Right lobe of liver (tissue), 6 donors: ENCODE data around the gene CUX1. TPM values are rescaled to one million over a fixed set of nuclear protein-coding genes. Genes with fewer than 3 reads are reported as not detected.

Source experiments
- ATAC-seq, 4 donors: fragments of 200-7000 bp; cut with Tn5 transposase; one replicate each; pipeline ENCODE4 v1.9.1; 2020; ENCODE audit warnings: mild to moderate bottlenecking in 4 of 4, moderate library complexity in 4 of 4
- DNase-seq, 3 donors: peaks; one replicate each; pipeline ENCODE4 v3.0.0-alpha.2; 2020
- H3K27ac ChIP-seq, 3 donors: fragments of 200-600 bp; one replicate each; pipeline ENCODE4 v1.8.0; 2022
- H3K27me3 ChIP-seq, 2 donors: fragments of 200-600 bp; one replicate each; pipeline ENCODE4 v1.8.0; 2022
- H3K36me3 ChIP-seq, 4 donors: fragments of 200-600 bp; sonication (generic) in 1 of 4; one replicate each; pipeline versions ENCODE4 v1.5.1 to v1.8.0; 2017 to 2022; ENCODE audit warnings: control low read depth in 1 of 4
- H3K4me1 ChIP-seq, 4 donors: fragments of 200-600 bp; sonication (generic) in 1 of 4; one replicate each; pipeline versions ENCODE4 v1.5.1 to v1.8.0; 2017 to 2022; ENCODE audit warnings: control low read depth in 1 of 4
- H3K4me3 ChIP-seq, 3 donors: fragments of 200-600 bp; one replicate each; pipeline ENCODE4 v1.8.0; 2022
- H3K9me3 ChIP-seq, 4 donors: fragments of 200-600 bp; sonication (generic) in 1 of 4; one replicate each; pipeline versions ENCODE4 v1.5.1 to v1.8.0; 2017 to 2022; ENCODE audit warnings: control low read depth in 1 of 4
- POLR2A ChIP-seq: fragments of 450-650 bp; IDR thresholded peaks from one replicate; pipeline ENCODE4 v1.6.1; 2017; ENCODE audit warnings: antibody characterized with exemption, mild to moderate bottlenecking
- WGBS: methylation state at CpG from one replicate; pipeline ENCODE4 v1.1.6; 2018; ENCODE audit warnings: low coverage, low lambda C conversion rate; ENCODE audit not compliant: insufficient coverage; ENCODE audit errors: missing lambda C conversion rate; 5-methylcytosine and 5-hydroxymethylcytosine counted together
- intact Hi-C, 2 donors: fragments of 100-400 bp; cut with DNase I; formaldehyde crosslinking; loops; one replicate each; pipeline versions ENCODE4 v1.11.2 to v1.14.1; 2022
- total RNA-seq, 6 experiments: library from RNA; depleted of rRNA in 2 of 6; stranded (reverse); fragments of >200 nt in 2 of 6; fragmentation: NEBNext Ultra II Directional in 3 of 6; extraction: Animal tissue kit (Norgen Biotek cat#: 25700) in 3 of 6; gene quantifications; one replicate each; pipeline versions ENCODE4 v1.1.0 to v1.2.4, GENCODE V29; 2016 to 2023
- TF ChIP-seq, protein P1 (sequence below), 4 donors: fragments of 200-600 bp in 3 of 4; fragments of 450-650 bp in 1 of 4; IDR thresholded peaks; one replicate each; pipeline versions ENCODE4 v1.5.1 to v1.8.0; 2016 to 2022; ENCODE audit warnings: antibody characterized with exemption in 4 of 4, mild to moderate bottlenecking in 2 of 4
- donor health status: DM: no; HTN: yes; CAD: no.
- donor health status: DM: no; HTN: no; CAD: no.
- donor health status: DM: no; HTN: no; CAD: no.
- donor health status: DM: no; HTN: yes; CAD: no.
- donor health status: DM: no; HTN: yes; CAD: no.

The CUX1 gene
- total RNA-seq, 6 experiments from 2014 or later = 34.3 to 53.1 (median 40.6) TPM

DNA sequence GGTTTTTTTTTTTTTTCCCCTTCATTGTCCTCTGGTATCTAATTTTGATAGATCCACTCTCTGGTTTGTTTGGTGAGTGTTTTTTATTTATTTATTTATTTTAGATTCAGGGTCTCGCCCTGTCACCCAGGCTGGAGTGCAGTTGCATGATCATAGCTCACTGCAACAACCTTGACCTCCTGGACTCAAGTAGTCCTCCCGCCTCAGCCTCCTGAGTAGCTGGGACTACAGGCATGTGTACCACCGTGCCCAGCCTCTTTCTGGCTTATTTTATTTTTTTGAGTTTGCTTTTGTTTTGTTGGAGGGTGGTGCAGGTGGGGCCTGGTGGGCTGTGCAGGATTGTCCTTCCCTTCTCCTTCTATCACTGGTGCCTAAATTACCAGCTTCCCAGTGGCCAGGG, 282.0 kb downstream of the CUX1 start:
- no peaks in the 10 kb centered on the region for H3K27me3 ChIP-seq
- 96% methylated on average over 3 of the region's 3 CpGs for WGBS

GRCh38 chr7:102101111-102101551, 283.7 kb downstream of the CUX1 start:
- ATAC-seq (peak in 1 of 4 donors; percentile 30), DNase-seq (no peak)
- H3K36me3 ChIP-seq = peaks cover 0 to 16% (median 2%) of the 10 kb centered on the region in 4 donors
- H3K4me3 ChIP-seq = no peak overlapping the region
- intact Hi-C loops = no loop called here
- H3K9me3 ChIP-seq = no peaks in the 10 kb centered on the region
- peaks cover 0 to 5% (median 0%) of the 10 kb centered on the region in 4 donors for H3K4me1 ChIP-seq
- no peaks in the 10 kb centered on the region for H3K27me3 ChIP-seq
- no CpG with 5 or more reads among the region's 7 CpGs for WGBS
- no peak for TF ChIP-seq POLR2A
- no peak overlapping the region for H3K27ac ChIP-seq

More for the DNA sequence above, 282.0 kb downstream of the CUX1 start:
- DNase-seq (no peak), ATAC-seq (no peak)
- H3K4me3 ChIP-seq = no peak overlapping the region
- peaks cover 0 to 16% (median 2%) of the 10 kb centered on the region in 4 donors for H3K36me3 ChIP-seq
- H3K4me1 ChIP-seq = peaks cover 0 to 5% (median 0%) of the 10 kb centered on the region in 4 donors
- no peak overlapping the region for H3K27ac ChIP-seq
- TF ChIP-seq, protein P1, sequence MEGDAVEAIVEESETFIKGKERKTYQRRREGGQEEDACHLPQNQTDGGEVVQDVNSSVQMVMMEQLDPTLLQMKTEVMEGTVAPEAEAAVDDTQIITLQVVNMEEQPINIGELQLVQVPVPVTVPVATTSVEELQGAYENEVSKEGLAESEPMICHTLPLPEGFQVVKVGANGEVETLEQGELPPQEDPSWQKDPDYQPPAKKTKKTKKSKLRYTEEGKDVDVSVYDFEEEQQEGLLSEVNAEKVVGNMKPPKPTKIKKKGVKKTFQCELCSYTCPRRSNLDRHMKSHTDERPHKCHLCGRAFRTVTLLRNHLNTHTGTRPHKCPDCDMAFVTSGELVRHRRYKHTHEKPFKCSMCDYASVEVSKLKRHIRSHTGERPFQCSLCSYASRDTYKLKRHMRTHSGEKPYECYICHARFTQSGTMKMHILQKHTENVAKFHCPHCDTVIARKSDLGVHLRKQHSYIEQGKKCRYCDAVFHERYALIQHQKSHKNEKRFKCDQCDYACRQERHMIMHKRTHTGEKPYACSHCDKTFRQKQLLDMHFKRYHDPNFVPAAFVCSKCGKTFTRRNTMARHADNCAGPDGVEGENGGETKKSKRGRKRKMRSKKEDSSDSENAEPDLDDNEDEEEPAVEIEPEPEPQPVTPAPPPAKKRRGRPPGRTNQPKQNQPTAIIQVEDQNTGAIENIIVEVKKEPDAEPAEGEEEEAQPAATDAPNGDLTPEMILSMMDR (IDR thresholded peaks at IDR 0.05) = no peak
- TF ChIP-seq POLR2A = no peak
- no peaks in the 10 kb centered on the region for H3K9me3 ChIP-seq
- intact Hi-C loops = no loop called here

GRCh38 chr7:102101926-102102325, 284.5 kb downstream of the CUX1 start:
- ATAC-seq (no peak), DNase-seq (no peak)
- no peak for TF ChIP-seq POLR2A
- TF ChIP-seq, protein P1 (IDR thresholded peaks at IDR 0.05) = no peak
- intact Hi-C loops = no loop called here
- Histone ChIP-seq H3K4me3 (no peak overlapping the region), H3K27ac (no peak overlapping the region), H3K27me3 (no peaks in the 10 kb centered on the region), H3K36me3 (peaks cover 0 to 16% (median 3%) of the 10 kb centered on the region in 4 donors), H3K4me1 (peaks cover 0 to 5% (median 0%) of the 10 kb centered on the region in 4 donors), H3K9me3 (no peaks in the 10 kb centered on the region)
- WGBS = 94% methylated on average over 5 of the region's 11 CpGs

DNA sequence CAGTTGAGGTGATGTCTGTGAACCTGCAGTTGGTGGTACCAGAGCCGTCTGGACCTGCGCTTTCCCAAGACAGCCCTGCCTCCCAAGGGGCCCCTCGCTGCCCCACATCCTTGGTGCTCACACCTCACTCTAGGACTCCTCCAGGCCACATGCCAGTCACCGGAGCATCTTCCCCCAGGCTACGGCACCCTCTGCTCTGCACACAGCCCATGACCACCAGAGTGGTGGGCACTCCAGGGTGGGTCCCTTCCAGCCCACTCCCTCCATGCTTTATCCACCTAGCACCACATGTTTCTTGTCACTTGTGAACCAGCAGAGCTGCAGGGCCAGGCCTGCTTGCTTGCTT, 285.6 kb downstream of the CUX1 start:
- intact Hi-C loops = no loop called here
- peak in 1 of 4 donors; percentile 21 for ATAC-seq
- Histone ChIP-seq H3K36me3 (peaks cover 0 to 16% (median 3%) of the 10 kb centered on the region in 4 donors), H3K4me3 (no peak overlapping the region), H3K27me3 (no peaks in the 10 kb centered on the region), H3K4me1 (no peaks in the 10 kb centered on the region), H3K27ac (no peak overlapping the region), H3K9me3 (no peaks in the 10 kb centered on the region)
- TF ChIP-seq POLR2A = no peak
- TF ChIP-seq, protein P1 (IDR thresholded peaks at IDR 0.05) = no peak
- no CpG with 5 or more reads among the region's 5 CpGs for WGBS
- DNase-seq = no peak

- DNase-seq = no peak
- peaks cover 0 to 16% (median 3%) of the 10 kb centered on the region in 4 donors for H3K36me3 ChIP-seq
- H3K4me3 ChIP-seq = no peak overlapping the region
- no peaks in the 10 kb centered on the region for H3K27me3 ChIP-seq
- no peaks in the 10 kb centered on the region for H3K9me3 ChIP-seq
- TF ChIP-seq, protein P1 (IDR thresholded peaks at IDR 0.05) = no peak
- TF ChIP-seq POLR2A = no peak
- no peak overlapping the region for H3K27ac ChIP-seq
- H3K4me1 ChIP-seq = no peaks in the 10 kb centered on the region
- 85% methylated on average over 5 of the region's 5 CpGs for WGBS
- intact Hi-C loops = no loop called here
- ATAC-seq = no peak
Measured at GRCh38 chr7:102104245-102104644, 286.8 kb downstream of the CUX1 start.
